ENCODE results near the gene ATP6V0B.

The ATP6V0B gene

DNA sequence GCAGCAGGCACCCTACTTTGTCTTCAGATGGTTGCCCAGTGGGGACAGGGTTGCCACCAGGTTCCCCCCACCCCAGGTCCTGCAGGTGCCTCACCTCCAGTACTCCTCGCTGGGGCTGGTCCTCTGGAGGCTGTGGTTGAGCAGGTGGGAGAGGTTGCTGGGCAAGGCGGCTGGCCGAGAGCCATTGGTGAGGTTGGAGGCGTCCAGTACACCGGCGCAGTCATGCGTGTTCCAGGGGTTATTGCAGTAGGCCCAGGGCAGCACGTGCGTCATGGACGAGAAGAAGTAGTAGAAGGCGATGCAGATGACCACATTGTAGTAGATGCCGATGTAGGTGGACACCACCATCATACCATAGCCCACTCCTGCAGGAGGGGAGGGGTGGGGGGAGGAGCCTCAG, 33.5 kb downstream of the ATP6V0B start:
- no peak for DNase-seq

GRCh38 chr1:44010935-44011471, 36.2 kb downstream of the ATP6V0B start:
- no peak for DNase-seq

DNA sequence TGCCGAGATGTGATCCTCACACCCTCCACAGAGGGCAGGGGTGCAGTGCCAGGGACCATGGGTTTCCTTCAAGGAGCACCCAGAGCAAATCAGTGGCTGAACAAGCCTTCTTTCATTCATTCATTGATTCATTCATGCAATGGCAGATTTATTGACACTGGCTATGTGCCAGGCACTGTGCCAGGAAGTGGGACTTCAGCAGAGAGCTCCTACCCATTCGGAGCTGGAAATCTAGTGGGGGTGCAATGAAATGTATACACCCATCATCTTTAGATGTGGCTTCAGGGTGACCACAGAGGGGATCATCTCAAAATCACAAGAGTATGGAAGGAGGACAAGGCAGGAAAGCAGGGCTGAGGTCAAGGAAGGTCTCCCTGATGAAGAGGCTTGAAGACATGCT, 37.6 kb downstream of the ATP6V0B start:
- DNase-seq, result no peak

- DNase-seq, result no peak
These were observed 38.3 kb downstream of the ATP6V0B start for GRCh38 chr1:44012941-44013609.

DNA sequence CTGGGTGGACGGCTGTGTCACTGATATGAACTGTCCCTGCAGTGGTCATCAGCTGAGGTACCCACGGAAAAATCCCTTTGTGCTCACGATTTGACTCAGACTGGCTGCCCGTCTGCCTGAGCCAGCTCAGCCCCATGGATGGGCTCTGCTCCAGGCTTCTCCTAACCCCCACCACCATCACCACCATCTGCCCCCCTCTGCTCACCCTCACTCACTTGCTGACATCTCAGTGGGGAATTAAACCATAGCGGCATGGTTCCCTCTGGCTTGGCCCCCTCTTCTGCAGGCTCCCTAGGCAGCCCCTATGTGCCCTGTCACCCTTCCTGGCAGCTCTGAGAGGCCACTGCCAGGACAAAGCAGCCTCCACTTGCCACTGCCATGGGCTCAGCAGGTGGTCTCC, 39.2 kb downstream of the ATP6V0B start:
- no peak for DNase-seq

DNA sequence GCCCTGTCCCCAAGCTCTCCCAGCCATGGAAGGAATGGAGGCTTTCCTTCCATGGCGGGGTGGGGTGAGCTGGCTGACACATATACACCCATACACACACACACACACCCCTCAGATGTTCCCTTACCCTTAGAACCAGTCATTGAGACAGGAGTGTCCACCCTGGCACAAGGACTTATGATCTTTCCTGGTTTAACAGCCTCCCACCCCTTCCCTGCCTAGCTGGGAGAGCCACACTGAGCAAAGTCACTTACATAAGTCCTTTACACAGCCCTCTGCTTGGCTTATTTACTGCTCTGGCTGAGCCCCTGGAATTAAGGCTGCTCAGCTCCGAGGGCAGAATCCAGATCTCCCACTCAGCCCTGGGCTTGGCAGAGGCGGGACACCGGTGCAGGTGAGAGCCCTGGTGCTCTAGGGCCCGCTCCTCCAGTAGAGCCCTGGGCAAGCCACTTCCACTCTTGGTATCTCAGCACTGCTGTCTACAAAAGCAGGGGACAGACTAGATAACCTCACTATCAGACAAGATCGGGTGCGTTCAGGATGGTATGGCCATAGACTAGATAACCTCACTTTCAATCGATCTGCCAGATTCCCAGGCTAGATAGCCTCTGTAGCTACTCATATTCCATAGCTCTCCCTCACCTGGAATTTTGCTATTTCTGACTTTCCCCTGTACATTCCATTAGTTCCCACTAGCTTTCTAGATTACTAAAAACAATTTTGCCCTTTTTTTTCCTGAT, 39.8 kb downstream of the ATP6V0B start:
- no peak for DNase-seq

- no peak for DNase-seq
These were observed 40.4 kb downstream of the ATP6V0B start for GRCh38 chr1:44015206-44015605.

- no peak for DNase-seq
These were observed 41.5 kb downstream of the ATP6V0B start for GRCh38 chr1:44016041-44016889.

GRCh38 chr1:44016890-44017400, 42.2 kb downstream of the ATP6V0B start:
- DNase-seq, result no peak

- DNase-seq, result no peak
These were observed 44.7 kb downstream of the ATP6V0B start for GRCh38 chr1:44019466-44019948.

GRCh38 chr1:44020464-44020863, 45.7 kb downstream of the ATP6V0B start:
- no peak for DNase-seq

DNA sequence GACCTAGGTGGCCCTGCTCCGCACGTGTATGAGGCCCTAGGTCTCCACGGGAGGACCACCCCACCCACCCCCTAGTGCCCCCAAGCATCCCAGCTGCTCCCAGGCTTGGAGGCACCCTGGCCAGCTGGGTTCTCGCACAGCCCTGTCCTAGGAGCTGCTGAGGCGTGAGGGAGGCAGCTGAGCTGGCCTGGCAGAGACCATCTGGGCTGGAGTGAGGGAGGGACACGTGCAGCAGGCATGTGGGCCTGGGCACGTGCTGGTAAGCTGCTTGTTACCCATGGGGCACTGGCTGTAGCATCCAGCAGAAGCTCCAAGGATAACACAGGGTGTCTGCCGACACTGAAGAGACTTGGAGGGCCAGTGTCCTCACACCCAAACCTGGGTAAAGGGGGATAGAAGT, 46.4 kb downstream of the ATP6V0B start:
- no peak for DNase-seq

DNA sequence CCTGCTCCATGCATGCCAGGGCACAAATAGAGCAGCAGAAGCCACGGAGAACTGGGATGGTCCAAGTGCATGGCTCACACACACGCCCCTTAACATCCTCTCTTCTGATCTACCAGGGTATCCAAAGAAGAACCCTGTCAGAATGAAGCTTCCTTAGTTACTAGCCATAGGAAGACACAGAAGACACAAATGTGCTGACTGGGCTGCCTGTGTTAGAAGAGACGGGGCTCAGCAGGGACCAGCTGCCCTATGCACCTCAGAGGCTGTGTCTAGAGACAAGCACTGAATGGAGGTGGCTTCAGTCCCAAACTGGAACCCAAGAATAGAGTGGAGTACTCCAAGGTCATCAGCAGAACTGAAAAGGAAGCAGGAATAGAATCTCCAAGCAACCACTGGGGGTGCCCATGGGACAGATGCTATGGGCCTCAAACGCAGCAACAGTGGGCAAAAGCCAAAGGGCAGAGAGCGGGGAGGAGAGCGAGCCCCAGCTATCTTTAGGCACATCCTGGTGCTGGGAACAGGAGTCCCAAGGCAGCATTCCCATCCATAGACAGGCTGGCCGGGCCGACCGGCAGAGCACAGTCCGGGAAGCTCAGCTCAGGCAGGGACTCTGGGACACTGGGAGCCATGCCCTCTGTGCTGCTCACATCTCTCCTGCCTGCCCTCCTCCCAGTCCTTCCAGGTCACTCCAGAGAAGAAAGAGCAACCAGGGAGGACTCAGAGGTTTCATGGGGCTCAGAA, 47.0 kb downstream of the ATP6V0B start:
- DNase-seq, result no peak

GRCh38 chr1:44024031-44024902, 49.5 kb downstream of the ATP6V0B start:
- DNase-seq, result no peak

DNA sequence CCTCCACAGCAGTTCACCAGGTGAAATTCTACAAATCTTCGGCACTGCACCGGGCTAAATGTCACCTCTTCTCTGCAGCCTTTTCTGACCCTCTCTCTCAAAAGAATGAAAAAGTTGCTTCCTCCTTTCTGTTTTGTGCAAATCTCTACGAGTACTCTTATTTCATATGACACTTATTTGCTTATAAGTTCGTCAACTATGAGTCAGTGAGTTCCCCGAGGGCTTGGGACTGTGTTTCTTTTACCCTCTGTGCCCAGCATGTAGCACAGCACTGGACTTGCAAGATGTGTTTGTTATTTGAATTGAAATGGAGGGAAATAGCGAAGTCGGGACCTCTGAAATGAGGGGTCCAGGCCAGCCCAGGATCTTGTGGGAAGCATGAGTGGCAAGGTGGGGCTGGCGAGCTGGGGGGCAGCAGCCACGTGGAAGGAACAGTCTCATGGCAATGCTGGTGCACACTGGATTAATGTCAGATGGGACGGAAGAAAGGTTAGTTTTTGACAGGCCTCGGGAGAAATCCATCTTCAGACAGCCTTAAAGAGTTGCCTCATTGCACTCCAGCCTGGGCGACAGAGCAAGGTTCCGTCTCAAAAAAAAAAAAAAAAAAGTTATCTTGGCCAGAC, 50.3 kb downstream of the ATP6V0B start:
- DNase-seq, result no peak

- DNase-seq, result no peak
These were observed 51.1 kb downstream of the ATP6V0B start for GRCh38 chr1:44025816-44026215.

DNA sequence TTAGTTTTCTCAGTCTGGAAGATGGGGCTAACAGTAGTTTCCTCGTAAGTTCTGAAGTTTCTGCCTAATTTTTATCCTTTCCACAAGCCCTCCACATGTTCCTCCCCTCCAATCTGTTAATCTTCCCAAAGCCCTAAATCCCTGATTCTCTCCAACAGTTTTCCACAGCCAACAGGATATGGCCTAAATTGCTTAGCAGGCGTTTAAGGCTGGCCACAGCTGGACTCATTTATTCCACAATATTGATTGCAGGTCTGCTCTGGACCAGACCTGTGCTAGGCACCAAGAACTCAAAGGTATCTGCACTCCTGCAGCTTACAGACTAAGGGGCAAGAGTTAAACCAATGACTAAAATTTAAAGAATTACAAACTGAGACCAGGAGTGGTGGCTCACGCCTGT, 52.6 kb downstream of the ATP6V0B start:
- DNase-seq, result no peak
